Upper lobe of left lung (tissue), 4 donors: ENCODE measurements around the gene MTAP.

Experiments
- CTCF ChIP-seq, 6 experiments: fragments of 450-650 bp in 4 of 6; fragments of 200-600 bp in 2 of 6; sonication (generic) in 2 of 6; IDR thresholded peaks; one replicate each; pipeline ENCODE4 v1.5.1; 2016 to 2019; ENCODE audit warnings: antibody characterized with exemption in 6 of 6
- EP300 ChIP-seq, 4 donors: sonication (generic); formaldehyde crosslinking; IDR thresholded peaks; one replicate each; pipeline ENCODE4 v1.5.1; 2017; ENCODE audit warnings: antibody characterized with exemption in 4 of 4, control low read depth in 2 of 4
- POLR2A ChIP-seq, 4 donors: fragments of 450-650 bp; IDR thresholded peaks; one replicate each; pipeline ENCODE4 v1.5.1; 2016 to 2017; ENCODE audit warnings: antibody characterized with exemption in 4 of 4, mild to moderate bottlenecking in 2 of 4
- POLR2AphosphoS5 ChIP-seq, 2 donors: sonication (generic); formaldehyde crosslinking; IDR thresholded peaks; one replicate each; pipeline ENCODE4 v1.5.1; 2017; ENCODE audit warnings: antibody characterized with exemption in 2 of 2

- TF ChIP-seq CTCF (IDR thresholded peaks at IDR 0.05) (peak; percentile 49 to 88 (median 72)), POLR2A (IDR thresholded peaks at IDR 0.05) (no peak), EP300 (IDR thresholded peaks at IDR 0.05) (no peak), POLR2AphosphoS5 (IDR thresholded peaks at IDR 0.05) (no peak)
Observed at GRCh38 chr9:21813575-21814473, 11.4 kb downstream of the MTAP start.
